GM21825 (cell line): Measurements from ENCODE around the gene NYAP1.
"Not testable (repeated sequence)": the region's sequence is repeated elsewhere in the genome, so short reads cannot be mapped to it uniquely, and the experiment has no call there.

Experiments used
- ATAC-seq: cut with Tn5 transposase; IDR thresholded peaks from one replicate; pipeline ENCODE4 v1.9.1; 2021; ENCODE audit warnings: mild to moderate bottlenecking, moderate library complexity; ENCODE audit not compliant: unreplicated experiment

The NYAP1 gene

DNA sequence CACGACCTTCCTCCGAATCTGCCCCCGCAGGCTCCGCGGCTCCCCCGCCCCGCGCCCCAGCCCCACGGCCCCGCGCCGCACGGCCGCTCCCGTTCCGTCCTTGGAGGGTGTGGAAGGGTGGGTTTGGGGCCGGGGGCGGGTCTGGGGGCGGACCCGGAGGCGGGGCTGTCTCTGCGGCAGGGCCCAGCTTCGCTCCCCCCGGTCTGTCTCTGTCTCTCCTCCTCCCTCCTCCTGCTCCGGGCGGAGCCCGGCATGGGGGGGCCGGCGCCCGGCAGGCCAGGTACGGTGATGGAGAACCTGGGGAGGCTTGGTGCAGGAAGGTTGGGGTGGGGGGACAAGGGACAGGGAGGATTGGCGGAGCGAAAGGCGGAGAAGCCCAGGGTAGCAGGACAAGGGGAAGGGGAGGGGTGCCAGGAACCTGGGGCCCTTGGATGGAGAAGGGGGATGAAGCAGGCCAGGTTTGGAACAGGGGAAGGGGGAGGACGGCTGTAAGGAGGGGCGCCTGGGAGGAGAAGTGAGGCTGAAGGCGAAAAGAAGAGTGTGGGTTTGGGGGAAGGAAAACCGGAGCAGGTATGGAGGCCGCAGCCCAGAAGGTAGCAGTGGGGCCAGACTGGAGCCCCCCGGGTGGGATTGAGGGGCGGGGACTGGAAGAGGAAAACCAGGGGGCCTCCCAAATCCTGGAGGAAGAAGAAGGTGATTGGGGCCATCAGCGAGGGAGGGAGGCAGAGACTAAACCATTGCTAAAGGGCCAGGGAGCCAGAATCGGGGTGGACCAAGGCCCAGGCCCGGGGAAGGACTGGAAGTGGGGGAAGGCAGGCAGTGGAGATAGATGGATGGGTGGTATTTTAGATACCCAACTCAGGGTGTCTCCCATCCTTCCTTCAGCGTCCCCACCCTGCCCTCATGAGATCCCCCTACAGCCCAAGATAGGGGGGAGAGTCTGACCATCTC, at the start of gene NYAP1:
Gene NYAP1, plus strand, starts transcription at position 206 of the 951 bp plus-strand sequence. CDS start 1,385 bp downstream, outside the sequence.
- ATAC-seq = no peak

DNA sequence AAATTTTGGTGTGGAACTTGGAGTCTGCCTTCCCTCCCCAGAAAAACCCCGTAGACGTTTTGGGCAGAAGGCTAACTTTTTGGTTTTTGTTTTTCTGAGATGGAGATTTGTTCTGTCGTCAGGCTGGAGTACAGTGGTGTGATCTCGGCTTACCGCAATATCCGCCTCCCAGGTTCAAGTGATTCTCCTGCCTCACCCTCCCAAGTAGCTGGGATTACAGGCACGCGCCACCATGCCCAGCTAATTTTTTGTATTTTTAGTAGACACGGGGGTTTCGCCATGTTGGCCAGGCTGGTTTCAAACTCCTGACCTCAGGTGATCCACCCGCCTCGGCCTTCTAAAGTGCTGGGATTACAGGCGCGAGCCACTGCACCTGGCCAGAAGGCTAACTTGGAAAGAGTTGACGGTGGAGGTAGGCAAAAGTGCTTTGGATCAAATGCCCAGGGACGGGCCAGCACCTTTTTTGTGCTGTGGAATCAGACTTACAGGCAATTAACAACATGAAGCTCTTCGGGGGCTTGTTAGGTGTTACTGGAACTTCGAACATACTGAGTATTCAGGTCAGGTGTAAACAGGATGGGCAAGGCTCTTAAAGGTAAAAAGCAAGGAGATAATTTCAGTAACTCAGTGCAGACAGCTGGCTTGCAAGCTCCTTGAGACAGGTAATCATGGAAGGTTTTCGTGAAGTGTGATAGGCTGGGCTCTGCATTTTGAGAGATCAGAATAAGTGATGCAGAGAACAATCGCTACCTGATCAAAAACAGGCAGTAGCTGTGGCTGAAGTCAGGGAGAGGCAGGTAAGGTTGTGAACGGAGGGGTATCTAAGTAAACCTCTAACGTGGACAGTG, 49.2 kb upstream of the NYAP1 start:
- ATAC-seq = no peak

DNA sequence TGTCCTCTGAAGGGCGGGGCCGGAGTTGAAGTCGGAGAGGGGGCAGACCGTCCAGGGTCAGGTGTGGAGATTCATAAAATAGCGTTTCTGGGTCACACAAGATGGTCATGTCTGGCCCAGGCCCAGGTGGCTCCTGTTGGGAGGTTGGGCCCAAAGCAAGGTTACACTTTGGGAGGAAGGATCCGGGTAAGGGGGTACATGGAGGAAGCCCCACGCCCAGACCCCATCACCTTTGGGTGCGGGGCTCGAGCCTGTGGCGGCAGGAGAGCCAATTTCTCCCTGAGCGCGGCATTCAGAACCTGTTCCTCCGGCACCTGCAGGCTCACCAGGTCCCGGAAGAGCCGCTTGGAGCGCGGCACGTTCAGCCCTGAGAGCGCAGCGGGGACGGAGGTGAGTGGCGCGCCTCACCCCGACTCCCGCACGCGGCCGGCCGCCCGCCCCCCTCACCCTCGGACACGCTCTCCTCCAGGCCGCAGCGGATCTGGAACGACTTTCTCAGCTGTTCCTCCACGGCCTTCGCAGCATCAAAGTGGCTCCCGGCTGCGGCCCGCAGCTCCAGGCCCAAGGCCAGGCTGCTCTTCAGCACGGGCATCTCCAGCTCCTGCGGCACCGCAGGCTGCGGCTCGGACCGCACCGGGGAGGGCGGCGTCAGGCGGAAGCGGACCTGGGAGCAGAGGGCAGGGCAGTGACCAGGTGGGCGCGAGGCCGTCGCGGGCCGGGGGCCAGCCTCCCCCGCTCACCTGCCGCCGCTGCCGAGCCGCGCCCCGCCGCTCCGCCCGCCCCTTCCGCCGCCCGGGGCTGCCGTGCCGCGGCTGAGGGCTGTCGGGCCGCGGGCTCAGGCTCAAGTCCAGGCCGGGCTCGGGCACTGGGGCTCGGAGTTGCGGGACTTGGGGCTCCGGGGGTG, 48.1 kb upstream of the NYAP1 start:
- peak; percentile 27 for ATAC-seq

DNA sequence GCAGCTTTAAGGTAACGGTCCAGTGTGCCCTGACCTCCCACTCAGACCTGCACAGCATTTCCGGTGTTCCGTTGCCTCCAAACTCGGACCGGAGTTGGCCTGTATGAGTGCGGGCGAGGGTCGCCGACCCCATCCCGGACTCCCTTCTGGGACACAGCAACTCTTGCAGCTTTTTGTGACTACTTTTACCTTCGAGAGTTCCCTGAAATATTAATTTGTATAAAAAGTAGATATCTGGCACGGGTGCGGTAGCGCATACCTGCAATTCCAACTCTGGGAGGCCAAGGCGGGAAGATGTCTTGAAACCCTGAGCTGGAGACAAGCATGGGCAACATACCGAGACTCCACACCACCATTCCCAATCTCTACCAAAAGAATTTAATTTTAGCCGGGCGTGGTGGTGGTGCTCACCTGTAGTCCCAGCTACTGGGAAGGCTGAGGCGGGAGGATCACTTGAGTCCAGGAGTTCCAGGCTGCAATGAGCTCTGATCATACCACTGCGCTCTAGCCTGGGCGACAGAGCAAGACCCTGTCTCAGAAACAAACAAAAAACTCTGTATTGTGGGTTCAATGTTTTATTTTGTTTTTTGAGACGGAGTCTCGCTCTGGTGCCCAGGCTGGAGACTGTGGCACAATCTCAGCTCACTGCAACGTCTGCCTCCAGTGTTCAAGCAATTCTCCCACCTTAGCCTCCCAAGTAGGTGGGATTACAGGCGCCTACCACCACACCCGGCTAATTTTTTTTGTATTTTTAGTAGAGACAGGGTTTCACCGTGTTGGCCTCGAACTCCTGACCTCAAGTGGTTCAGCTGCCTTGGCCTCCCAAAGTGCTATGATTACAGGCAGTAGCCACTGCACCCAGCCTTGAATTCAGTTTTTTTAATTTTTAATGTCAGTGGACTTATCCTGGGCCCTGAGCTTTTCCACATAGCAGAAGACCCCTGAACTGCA, 46.3 kb upstream of the NYAP1 start:
- ATAC-seq = no peak

DNA sequence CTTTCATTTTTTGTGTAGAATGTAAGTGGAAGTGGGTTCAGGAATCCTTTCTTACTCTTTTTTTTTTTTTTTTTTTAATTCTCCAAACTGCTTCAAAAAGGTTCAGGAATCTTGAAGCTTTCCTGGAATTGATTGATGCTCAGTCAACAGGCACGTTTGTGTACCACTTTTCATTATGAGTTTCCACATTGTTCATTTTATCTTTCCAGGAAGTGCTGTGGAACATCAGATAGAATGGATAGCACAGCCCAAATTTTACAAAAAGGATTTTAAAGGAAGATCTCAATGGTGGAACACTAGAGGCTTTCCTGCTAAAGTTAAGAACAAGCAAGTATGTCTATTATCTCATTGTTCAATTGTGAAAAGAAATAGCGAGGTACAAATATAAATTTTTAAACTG, 45.6 kb upstream of the NYAP1 start:
- ATAC-seq = no peak

DNA sequence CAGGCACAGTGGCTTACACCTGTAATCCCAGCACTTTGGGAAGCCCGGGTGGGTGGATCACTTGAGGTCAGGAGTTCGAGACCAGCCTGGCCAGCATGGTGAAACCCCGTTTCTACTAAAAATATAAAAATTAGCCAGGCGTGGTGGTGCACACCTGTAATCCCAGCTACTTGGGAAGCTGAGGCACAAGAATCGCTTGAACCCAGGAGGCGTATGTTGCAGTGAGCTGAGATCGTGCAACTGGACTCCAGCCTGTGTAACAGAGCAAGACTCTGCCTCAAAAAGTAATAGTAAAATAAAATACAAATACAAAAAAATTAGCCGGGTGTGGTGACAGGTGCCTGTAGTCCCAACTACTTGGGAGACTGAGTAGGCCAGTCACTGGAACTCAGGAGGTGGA, 45.0 kb upstream of the NYAP1 start:
- not testable (repeated sequence) for ATAC-seq

DNA sequence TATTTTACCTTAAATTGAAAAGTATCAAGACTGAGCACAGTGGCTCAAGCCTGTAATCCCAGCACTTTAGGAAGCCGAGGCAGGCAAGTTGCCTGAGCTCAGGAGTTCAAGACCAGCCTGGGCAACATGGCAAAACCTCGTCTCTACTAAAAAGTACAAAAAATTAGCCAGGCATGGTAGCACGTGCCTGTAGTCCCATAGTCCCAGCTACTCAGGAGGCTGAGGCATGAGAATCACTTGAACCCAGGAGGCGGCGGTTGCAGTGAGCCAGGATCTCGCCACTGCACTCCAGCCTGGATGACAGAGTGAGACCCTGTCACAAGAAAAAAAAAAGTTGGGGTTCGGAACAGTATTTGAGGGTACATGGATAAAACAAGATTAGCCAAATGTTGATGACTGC, 44.5 kb upstream of the NYAP1 start:
- ATAC-seq = not testable (repeated sequence)

DNA sequence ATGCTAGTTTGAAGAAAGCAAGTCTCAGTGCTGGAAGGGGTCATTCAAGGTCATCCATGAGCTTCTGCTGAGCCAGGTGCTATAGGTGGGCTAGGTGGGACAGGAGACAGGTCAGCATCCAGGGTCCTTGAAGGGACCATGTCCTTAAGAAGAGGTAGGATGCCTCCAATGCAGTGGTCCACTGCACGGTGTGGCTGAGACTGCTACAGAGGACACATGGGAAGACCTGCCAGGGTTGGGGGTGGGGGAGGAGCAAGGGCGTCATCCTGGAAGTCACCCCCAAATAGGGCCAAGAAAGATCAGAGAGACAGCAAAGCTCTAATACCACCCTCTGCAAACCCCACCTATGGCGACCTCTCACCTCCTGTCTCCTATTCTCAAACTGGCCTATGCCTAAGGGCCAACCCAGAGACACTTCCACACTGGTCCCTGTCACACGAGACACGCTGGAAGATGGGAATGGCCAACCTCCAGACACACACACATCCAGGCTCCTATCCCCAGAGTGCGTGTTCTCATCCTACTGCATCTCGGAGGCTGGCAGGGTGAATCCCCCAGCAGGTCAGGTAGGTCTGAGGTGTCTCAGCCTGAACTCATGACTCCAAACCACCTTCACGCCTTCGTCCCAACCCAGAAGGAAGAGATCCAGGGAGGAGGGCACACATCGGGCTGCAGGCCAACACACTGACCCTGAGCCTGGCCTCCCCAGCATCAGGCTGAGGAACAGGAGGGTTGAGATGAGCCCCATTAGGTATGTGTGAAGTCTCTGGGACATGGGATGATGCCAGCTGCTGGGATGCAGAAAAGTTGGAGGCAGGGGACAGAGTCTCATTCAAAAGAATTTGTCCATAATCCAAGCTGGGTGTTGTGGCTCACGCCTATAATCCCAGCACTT, 41.8 kb upstream of the NYAP1 start:
- no peak for ATAC-seq

DNA sequence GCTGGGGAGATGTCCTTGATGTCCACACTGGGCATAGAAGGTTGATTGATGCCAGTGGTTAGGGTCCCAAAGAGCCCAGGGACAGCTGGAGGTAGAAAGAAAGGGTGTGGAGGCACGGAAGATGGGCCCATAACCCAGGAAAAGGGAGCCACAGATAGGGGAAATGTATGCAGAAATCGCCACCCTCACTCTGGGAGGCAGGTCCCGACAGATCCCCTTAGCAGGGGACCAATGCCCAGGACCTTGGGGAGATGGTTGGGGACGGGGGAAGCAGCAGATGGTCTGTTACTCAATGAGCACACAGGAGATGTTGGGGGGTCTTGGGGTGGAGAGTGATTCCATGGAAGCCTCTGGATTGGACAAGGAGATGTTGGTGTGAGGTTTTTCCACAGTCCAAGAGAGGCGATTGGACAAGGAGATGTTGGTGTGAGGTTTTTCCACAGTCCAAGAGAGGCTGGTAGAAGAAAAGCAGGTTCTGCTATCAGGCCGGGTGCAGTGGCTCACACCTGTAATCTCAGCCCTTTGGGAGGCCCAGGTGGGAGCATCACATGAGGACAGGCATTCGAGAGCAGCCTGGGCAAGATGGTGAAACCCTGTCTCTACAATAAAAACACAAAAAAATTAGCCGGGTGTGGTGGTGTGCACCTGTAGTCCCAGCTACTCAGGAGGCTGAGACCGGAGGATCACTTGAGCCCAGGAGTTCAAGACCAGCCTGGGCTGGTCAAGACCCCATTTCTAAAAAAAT, 40.5 kb upstream of the NYAP1 start:
- ATAC-seq = no peak

DNA sequence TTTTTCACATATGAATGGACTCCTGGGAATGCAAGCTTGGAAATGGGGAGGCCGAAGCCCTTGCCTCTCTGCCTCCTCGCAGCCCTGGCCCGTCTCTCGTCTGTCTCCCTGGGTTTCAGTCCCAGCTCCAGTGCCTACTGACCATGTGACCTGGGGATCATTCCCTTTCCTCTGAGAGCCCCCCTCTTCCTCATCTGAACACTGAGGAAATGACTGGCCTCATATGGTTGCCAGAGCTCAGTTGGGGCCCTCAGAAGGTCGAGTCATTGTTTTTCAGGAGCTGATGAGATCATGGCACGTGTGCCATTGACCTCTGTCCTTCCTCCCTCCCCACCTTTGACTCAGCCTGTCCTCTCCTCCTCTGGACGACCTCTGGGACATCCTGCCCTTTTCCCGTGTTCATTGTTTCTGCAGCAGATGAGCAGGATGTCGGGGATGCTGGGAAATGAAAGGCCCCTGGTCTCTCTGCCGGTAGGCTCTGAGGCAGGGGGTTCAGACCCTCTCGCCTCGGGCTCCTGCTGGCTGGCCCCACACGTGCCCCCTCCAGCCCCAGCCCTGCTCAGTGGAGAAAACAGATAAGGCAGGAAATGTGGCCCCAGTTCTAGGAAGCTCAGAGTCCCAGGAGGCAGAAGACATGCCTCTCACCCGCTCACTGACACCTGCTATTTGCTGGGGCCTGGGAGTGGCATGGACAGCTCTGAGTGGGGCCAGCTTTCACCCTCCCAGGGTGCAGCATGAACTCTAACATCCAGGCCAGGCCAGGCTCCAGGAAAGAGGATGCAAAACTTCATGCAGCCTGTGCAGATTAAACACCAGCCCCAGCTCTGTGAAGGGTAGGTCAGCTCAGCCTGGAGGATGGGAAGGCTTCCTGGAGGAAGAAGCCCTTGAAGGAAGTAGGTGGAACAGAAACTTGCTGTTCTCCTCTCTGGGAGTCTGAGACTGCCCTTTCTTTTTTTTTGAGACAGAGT, 39.1 kb upstream of the NYAP1 start:
- no peak for ATAC-seq

DNA sequence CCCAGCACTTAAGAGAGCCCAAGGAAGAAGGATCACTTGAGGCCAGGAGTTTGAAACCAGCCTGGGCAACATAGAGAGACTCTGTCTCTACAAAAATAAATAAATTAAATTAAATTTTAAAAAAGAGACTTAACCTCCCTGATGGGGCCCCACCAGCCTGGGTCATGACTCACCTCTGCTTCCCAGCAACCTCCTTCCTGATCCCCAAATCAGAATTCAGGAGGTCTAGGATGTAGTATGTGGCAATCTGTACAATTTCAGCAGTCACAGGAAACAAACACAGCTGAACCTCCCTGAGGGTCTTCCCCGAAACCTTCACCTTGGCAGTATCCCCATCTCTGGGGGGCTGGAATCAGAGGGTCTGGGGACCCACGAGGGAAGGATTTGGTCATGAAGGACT, 37.7 kb upstream of the NYAP1 start:
- ATAC-seq = no peak

DNA sequence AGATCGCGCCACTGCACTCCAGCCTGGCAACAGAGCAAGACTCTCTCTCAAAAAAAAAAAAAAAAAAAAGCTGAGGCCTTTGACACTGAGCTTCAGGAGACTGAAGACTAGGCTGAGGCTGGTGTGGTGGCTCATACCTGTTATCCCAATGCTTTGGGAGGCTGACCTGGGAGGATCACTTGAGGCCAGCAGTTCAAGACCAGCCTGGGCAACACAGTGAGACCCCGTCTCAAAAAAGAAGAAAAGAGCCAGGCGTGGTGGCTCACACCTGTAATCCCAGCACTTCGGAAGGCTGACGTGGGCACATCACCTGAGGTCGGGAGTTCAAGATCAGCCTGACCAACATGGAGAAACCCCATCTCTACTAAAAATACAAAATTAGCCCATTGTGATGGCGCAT, 36.4 kb upstream of the NYAP1 start:
- ATAC-seq = not testable (repeated sequence)

DNA sequence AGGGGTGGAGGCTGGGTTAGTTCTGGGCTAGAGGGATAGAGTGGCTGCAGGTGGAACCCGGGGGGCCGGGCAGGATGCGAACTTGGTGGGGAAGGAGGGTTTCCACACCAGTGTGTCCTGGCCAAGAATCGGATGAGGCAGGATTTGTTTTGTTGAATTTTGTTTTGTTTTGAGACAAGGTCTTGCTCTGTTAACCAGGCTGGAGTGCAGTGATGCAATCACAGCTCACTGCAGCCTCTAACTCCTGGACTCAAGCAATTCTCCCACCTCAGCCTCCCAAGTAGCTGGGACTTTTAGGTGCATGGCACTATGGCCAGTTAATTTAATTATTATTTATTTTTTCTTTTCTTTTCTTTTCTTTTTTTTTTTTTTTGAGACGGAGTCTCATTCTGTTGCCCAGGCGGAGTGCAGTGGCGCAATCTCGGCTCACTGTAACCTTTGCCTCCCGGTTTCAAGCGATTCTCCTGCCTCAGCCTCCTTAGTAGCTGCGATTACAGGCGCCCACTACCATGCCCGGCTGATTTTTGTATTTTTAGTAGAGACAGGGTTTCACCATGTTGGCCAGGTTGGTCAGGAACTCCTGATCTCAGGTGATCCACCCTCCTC, 34.4 kb upstream of the NYAP1 start:
- ATAC-seq = no peak

DNA sequence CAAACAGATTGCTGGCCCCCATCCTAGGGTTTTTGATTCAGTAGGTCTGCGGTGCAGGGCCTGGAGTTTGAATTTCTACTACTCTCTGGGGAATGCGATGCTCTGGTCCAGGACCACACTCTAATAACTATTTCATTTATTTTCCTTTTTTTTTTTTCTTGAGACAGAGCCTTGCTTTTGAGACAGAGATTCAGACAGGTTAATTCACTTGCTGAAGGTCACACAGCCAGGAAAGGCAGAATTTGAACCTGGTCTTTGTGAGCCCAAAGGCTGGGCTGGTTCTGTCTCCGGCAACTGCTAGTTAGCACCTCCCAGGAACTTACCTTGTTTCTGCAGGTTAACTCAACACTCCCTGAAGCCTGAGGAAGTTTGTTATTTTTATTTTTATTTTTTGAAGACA, 31.2 kb upstream of the NYAP1 start:
- ATAC-seq = no peak

DNA sequence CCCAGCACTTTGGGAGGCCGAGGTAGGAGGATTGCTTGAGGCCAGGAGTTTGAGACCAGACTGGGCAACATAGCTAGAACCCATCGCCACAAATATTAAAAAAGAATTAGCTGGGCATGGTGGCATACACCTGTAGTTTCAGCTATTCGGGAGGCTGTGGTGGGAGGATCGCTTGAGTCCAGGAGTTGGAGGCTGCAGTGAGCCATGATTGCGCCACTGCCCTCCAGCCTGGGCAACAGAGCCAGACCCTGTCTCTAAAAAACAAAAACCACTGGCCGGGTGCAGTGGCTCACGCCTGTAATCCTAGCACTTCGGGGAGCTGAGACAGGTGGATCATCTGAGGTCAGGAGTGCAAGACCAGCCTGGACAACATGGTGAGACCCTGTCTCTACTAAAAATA, 29.9 kb upstream of the NYAP1 start:
- not testable (repeated sequence) for ATAC-seq

DNA sequence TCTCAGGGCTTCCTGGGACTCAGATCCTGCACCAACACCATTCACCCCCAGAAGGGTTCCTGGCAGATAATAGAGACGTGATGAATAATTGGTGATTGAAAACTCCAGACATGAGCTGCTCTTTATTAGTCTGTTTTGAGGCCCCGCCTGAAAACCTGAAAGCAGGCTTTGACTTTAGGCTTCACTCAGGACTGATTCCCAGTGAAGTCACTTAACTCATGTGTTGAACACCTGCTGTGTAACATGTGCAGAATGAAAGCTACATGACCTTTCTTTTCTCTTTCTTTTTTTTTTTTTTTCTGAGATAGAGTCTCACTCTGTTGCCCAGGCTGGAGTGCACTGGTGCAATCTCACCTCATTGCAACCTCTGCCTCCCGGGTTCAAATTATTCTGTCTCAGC, 28.5 kb upstream of the NYAP1 start:
- no peak for ATAC-seq
